NCI-H345 (cell line): Measurements from ENCODE around the gene KHK.
"Not testable (repeated sequence)": the region's sequence is repeated elsewhere in the genome, so short reads cannot be mapped to it uniquely, and the experiment has no call there.

Source experiments
- DNase-seq: peaks from one replicate; lab custom pipeline; 2025; lab: John Stamatoyannopoulos, UW

KHK gene

DNA sequence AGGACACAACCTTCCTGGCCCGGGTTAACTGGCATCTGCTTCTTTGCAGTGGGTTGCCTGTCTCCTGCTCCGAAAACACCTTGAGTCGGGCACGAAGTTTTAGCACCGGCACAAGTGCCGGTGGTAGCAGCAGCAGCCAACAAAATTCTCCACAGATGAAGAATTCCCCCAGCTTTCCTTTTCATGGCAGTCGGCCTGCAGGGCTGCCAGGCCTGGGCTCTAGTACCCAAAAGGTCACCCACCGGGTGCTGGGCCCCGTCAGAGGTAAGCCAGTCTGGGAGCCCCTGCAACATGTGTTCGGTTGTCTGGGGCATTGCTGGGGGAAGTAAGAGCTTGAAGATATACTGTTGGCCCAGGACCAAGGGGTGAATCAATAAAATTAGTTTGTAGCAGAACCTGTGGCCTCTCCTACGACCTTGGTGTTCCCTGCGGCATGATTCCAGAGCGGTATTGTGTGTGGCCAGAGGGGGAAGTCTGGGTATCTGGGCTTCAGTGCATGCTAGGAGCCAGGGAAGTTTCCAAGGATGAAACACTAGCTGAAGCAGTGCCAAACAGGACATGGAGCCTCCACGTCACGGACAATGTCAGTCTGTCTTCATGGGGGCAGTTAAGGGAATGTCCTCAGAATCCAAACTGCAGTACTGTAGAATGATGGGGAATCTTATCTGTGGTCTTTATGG, 27.3 kb upstream of the KHK start:
- DNase-seq: no peak

DNA sequence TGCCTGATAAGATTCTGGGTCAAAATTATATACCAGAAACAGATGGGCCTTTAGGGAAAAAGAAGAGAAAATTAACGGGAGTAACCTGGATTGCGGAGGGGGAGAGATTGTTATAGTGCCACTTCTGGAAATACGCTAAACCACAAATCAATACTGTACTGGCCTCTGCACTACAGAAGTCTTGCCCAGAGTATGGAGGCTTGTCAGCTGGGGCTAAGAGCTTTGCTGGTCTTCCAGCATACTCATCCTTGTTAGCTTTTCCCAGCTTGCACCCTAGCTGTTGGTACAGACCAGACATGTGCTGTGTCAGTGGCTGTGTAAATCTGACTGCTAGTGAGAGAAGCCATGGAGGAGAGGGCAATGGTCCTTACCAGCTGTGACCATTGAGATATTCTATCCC, 26.2 kb upstream of the KHK start:
- DNase-seq: no peak

DNA sequence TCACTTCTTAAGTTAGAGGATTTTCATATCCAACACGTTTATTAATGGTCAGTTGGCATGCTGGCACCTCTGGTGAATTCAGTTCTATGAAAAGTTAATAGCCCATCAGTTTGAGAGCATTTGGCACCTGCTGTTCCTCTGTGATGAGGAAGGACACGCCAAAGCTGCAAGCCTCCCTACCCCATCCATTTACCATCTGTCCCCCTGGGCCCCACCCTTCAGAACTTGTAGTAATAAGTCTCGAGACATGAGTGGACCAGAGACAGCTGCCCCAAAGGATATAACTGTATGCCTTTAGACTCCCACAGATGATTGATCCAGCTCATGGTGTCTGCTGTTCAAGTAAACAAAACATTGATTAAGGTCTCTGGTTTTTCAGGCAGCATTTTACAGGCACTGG, 21.4 kb upstream of the KHK start:
- DNase-seq: no peak

DNA sequence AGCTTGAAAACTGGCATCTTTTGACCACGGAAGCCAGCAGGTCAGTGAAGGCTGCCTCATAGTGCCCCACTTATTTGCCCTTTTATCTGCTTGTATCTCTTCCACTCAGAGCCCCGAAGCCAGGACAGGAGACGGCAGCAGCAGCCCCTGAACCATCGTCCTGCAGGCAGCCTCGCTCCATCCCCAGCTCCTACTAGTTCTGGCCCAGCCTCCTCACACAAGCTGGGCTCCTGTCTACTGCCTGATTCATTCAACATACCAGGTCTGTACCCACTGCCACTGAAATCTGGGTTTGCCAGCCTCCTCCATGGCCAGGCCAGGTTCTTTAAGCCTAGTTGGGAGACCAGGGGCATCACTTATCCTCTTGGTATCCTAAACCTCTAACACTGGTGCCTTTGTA, 19.2 kb upstream of the KHK start:
- no peak for DNase-seq

DNA sequence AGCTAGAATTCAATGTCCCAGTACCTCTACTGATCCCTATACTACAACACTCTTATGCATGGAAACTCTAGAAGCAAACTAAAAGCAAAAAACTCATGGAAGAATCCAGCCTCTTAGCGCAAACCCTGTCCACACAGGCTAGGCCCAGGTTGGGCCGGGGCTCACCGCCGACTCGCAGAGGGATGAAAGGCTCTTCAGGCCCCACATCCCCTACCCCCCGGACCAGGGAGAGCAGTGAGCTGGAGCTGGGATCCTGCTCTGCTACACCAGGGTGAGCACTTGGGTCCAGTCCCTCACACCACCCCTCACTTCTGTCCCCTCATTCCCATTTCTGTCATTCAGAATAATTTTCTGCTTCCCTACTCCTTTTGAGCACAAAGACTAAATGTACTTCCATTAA, 17.1 kb upstream of the KHK start:
- no peak for DNase-seq

DNA sequence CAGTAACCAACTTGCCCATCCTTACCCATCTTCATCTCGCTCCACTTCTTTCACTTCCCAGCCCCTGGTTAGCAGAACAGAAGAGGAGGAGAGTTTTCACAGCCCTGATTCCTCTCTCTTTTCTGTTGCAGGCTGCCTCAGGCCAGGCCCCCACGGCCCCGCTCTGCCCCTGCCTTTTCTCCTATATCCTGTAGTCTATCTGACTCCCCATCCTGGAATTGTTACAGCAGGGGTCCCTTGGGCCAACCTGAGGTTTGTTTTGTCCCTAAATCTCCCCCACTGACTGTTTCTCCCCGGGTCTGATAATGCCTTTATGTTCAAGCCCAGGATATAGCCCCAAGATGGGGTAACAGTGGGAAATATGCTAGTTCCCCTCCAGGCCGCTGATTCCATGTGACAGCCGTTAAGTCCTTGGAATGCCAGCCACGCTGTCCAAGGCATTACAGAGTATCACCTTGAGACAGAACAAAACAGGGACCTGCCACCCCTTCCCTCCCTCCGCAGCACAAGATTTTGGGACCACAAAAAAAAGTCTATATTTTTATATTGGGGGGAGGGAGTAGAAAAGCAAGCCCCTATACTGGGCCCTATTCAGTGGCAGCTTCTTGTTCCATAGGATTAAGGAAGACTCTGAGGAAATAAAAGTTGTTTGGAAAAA, 16.5 kb upstream of the KHK start:
- no peak for DNase-seq

DNA sequence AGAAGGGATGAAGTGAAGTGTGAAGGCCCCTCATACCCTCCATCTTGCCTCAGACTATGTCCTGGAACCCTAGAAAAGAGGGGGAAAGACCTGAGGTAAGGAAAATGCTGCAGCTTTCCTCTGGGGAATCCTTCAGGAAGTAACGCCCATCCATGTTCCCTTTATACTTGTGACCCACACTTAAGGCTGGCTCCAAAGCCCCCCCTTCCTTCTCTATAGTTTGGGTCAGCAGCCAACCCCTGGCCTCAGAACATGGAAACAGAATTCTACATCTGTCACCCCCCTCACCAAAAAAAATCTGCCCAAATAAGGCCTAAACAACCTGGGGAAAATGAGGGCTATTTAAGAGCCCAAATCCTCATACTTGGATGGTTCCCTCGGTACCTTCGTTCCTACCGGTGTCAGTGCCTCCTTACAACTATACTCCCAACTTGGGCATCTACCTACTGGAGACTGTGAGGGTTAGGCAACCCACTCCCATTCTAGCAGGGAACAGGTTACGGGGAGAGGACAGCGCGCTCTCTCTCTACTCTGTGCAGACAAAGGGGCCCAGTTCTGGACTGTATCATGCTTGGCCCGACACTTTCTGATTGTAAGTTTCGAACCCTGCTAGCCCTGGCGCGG, 15.8 kb upstream of the KHK start:
- no peak for DNase-seq

DNA sequence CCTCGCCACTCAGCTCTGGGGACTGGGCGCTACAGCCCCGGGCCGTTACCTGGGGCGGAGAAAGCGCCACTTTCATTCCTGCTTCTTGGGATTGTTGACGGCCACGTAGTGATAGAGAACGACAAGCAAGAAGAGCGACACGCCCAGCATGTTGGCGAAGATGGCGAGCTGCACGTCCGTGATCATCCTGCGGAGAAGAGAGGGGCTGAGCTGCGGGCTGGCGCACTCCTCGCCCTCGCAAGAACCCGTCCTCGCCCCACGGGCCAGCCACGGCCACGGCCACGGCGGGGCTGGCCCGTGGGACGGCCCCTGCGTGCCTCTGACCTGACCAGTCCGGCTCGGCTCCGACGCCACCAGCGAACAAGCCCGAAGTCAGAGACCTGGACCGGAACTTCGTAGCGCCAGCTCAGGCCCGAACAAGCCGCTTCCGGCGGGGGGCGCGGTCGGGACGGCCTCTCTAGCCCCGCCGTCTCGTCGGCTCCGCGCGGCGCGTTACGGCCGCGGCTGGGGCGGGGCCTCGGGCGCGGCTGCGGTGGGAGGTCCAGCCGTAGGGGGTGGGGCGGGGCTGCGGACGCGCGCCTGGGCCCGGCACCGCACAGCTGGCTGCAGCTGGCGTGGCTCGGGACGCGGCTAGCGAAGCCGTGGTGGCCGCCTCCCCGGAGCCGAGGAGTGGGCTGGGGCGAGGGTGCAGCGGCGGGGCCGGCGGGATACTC, 15.1 kb upstream of the KHK start, which contains the start of gene OST4:
OST4 (minus strand) TSS at position 378 of the 713 bp plus-strand sequence.
- peak; percentile 97 for DNase-seq

DNA sequence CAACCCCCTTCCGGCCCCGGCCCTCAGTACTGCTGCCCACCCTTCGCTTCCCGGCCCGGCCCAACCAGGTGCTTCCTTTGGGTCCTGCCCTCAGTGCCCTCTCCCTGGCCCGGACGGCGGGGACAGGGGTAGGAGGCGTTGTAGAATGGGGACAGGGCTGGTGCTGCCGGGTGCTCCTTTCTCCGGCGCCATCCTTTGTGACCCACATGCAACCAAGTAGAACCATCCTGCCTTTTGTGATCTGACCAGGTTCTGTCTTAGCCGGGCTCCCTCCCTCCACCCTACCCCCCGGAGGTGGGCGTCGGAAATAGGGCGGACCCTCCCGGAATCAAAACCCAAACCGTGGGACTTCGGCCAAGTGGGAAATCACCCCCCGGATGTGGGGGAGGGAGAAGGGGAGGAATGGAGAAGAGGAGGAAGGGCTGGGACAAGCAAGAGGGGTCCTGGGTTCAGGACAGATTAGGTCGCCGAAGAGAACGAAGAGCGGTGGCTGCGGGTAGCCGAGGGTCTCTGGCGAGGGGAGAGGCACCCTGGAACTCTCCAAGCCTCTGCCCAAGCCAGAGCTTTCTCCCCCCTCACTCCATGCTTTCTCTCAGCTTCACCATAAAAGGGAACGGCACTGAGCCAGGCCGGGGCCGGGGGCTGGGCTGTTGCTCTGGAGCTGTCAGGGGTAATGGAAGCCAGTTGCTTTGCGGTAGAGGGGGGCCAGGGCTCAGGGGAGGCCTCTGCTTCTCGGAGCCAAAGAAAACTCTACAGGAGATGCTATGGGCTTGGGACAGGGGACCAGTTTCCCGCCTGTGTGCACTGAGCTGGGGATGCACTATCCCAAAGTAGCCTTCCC, 14.4 kb upstream of the KHK start:
- DNase-seq: no peak

DNA sequence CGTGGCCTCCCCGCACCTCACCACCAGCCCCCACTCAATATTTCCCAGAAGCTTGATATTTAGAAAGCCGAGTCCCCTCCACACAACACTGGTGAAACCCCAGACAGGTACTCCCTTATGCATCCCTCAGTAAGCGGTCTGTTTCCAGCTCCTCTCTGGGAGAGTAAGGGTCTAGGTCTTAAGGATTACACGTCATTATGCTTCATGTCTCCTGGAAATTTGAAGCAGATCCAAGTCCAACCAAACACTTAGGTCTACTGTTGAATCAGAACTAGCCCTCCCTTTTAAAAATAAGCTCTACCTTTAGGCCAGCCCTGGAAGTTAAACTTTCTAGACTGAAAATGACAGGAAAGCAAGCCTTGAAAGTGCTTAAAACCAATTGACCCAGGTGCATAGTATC, 13.7 kb upstream of the KHK start:
- no peak for DNase-seq

DNA sequence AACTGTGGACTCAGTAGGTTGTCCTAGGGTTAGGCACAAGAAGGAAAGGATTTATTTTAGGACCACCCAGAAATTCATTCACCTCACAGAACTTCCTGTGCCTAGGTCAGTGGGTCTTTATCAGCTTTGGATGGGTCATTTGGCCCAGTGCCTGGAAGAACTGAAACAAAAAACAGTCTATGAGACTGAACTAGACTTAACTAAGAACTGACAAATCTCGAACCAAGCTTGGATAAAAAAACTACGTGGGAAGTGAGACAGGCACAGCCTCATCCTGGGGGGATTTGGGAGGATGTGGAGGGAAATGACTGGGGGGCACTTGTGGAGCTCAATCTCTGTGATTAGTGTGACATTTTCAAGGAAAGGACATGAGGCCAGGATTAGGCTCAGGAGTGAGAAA, 12.8 kb upstream of the KHK start:
- no peak for DNase-seq

DNA sequence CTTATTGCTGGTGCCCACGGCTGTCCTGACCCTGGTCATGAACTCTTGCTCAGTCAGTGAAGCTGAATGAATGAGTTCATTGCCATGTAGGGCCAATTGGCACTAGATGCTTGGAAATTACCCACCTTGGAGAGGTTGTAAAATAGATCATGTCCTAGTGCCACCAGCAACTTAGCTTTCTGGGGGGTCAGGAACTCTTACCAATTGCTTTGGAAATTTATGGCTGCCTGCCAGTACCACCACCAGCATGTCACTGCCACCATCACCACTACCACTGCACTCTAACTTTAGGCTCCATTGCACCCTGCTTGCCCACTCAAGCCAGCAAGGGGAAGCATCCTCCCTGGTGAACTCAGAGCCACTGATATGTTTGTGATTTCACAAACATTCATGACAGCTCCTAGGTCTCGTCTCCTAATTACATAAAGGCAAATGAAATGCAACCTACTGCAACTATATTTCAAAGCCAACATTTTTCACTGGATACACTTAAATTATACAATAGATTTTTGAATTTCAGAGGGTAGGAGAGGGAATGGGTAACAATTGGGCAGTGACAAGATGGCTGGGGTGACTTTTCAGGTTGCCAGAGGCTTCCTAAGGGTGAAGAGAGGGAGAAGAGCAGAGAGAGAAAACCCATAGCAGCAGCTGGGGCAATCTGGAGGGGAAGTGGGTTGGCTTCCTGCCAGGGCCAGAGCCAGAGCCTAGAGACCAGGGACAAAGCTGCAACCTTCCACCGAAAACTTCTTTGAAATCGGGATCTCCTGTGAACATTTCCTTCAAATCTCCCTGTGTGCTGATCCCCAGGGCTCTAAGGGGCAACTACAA, 11.6 kb upstream of the KHK start:
- peak; percentile 27 for DNase-seq

DNA sequence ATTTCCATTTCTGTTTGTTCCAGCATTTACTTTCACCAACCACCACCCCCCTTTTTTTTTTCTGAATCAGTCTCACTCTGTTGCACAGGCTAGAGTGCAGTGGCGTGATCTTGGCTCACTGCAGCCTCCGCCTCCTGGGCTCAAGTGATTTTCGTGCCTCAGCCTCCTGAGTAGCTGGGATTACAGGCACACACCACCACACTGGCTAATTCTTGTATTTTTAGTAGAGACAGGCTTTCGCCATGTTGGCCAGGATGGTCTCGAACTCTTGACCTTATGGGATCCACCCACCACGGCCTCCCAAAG, 11.1 kb upstream of the KHK start:
- not testable (repeated sequence) for DNase-seq

DNA sequence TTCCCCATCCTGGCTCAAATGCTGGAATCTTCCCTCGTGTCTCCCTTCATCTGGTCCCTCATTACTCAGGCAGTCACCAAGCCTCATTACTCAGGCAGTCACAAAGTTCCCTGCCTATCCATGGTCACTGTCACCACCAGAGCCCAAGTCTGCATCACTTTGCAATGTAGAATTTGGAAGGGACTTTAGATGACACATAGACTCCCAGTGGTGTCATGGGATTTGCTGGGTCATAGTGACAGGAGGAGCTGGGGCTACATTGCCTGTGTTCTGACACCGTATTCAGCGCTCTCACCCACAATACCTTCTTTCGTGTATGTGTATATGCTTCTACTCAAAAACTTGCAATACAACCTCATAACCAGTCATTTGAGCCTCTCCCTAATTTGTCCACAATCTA, 10.2 kb upstream of the KHK start:
- no peak for DNase-seq

DNA sequence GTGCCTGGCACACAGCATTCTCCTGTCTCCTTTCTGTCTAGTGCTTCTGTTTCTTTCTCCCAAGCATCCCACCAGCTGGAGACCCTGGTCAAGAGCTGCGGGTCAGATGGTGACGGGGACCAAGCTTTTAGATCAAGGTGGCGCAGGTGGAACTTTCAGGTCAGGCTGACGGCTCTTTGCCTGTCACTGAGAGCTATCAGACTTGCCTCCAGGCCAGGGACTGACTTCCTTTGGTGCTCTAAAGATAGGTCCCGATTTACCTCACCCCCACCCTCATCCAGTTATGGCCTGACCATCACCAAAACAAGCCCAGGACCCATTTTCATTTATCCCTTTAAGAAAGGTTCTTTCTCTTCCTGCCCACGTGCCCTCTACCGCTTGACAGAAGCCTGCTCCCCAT, 9.3 kb upstream of the KHK start:
- no peak for DNase-seq

DNA sequence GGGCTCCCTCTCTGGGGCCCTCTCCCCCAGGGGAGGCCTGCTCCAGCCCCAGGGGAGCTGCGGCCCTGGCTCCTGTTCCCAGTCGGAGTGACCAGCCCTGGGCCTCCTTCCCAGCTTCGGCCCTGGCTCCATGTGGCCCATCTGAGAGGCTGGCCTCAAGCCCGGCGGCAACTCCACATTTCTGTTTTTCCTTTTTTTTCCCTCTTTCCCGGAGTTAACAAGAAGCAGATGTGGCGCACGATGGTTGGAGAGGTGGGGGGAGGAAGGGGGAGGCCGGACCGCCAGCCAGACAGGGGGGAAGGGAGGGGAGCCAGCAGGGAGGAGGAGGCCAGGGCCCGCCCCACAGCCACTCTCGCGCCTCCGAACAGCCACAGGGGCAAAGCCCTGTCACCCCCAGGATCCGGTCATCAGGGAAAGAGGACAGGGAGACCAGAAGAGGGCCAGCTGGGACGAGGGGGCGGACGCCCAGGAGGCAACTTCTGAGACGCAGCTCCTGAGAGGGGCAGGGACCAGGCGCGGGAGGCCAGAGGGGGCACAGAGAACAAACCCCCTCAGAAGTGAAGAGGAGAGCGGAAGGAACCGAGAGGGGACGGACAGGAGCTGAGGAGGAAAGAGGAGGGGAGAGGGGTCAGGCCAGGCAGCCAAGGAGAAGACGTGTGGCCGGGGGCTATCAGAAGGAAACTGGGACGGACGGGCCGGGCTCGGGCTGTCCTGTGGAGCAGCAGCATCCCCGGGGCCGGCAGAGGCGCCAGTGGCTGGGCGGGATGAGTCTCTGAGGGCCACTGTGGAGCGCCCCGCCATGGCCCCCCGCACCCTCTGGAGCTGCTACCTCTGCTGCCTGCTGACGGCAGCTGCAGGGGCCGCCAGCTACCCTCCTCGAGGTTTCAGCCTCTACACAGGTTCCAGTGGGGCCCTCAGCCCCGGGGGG, 8.0 kb upstream of the KHK start, which contains the start of gene EMILIN1:
EMILIN1 (plus strand) TSS at position 349 of the 928 bp plus-strand sequence; CDS start at position 800, 451 bp downstream.
- DNase-seq: no peak

DNA sequence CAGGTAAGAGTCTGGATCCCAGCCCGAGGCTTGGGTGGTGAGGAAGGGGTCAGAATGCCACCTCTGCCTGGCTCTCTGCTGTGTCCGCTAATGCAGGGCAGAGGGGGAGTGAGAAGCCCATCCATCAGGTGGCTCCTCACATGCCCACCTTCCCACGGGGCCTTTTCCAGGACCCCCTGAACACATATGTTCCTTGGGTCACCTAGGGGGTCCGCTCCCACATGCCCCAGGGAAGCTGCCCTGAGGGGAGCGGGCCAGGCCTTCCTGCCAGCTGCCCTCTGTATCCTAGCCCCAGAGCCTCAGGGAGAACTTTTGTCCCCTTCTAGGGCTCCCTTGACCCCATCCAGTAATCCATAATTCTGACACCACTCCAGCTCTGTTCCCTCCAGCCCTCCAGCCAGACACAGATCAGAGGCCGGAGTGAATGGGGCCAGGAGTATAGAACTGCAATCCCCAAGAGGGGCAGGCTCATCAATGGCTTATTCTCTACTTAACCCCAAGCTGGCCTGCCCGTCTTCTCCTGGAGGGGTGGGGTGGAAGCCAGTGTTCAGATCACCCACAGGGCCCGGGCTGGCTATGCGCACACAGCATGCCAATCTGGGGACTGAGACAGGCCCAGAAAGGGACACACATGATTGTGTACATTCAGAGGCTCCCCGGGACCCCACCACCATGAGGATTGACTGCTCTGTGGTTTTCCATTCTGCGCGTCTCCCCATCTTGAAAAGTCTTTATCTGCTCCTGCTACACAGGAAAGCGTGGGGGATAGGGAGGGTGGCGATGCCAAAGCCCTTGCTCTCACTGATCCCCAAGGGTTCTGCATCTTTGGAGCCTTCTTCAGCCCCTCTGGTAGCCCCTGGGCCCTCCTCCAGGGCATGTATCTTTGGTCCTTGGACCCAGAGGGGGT, 7.1 kb upstream of the KHK start:
- no peak for DNase-seq

DNA sequence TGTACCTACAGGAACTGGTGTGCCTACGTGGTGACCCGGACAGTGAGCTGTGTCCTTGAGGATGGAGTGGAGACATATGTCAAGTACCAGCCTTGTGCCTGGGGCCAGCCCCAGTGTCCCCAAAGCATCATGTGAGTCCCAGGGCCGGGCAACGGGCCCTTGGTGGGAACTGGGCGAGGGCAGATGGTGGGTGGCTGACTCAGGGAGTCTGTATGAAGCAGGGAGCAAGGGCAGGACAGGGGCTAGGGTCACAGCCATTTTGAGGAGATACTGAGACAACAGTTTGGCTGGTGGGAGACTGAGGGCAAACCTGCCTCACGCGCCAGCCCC, 6.5 kb upstream of the KHK start:
- no peak for DNase-seq

DNA sequence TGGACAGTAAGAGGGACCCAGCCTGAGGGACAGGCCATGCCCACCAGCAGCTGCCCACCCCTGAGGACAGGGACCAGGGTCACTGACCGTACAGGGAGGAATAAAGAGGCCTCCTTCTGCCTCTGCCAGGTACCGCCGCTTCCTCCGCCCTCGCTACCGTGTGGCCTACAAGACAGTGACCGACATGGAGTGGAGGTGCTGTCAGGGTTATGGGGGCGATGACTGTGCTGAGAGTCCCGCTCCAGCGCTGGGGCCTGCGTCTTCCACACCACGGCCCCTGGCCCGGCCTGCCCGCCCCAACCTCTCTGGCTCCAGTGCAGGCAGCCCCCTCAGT, 6.0 kb upstream of the KHK start:
- DNase-seq: no peak
